Thoracic aorta (tissue), 2 donors: Measurements from ENCODE around the gene ST13. TPM values are rescaled to one million over a fixed set of nuclear protein-coding genes. Genes with fewer than 3 reads are reported as not detected.
"Not testable (repeated sequence)": the region's sequence is repeated elsewhere in the genome, so short reads cannot be mapped to it uniquely, and the experiment has no call there.

Experiments
- ATAC-seq: fragments of 150-250 bp; one replicate; pipeline ENCODE4 v1.8.0; 2017; ENCODE audit warnings: low read depth; ENCODE audit not compliant: insufficient number of reproducible peaks, low FRiP score
- DNase-seq: peaks from one replicate; pipeline ENCODE4 v3.0.0-alpha.2; 2020; ENCODE audit warnings: low spot score
- H3K27ac ChIP-seq, 2 donors: fragments of 200-600 bp; sonication (generic); 1 replicate in 1 of 2; 2 replicates in 1 of 2; pipeline ENCODE4 v1.5.1; 2016; ENCODE audit warnings: mild to moderate bottlenecking in 2 of 2, moderate library complexity in 2 of 2
- H3K27me3 ChIP-seq: fragments of 200-600 bp; sonication (generic); replicated peaks from 2 replicates; pipeline ENCODE4 v1.6.0; 2016; ENCODE audit warnings: mild to moderate bottlenecking; ENCODE audit not compliant: insufficient read depth
- H3K36me3 ChIP-seq: fragments of 200-600 bp; sonication (generic); one replicate; pipeline ENCODE4 v1.5.1; 2016
- H3K4me1 ChIP-seq, 2 donors: fragments of 200-600 bp; sonication (generic); 1 replicate in 1 of 2; 2 replicates in 1 of 2; pipeline versions ENCODE4 v1.5.1 to v1.6.0; 2016; ENCODE audit warnings: low read depth in 2 of 2, mild to moderate bottlenecking in 1 of 2; ENCODE audit not compliant: control insufficient read depth in 1 of 2
- H3K4me3 ChIP-seq: fragments of 200-600 bp; sonication (generic); 2 replicates; pipeline ENCODE4 v1.5.1; 2016; ENCODE audit warnings: mild to moderate bottlenecking
- H3K9me3 ChIP-seq: fragments of 200-600 bp; sonication (generic); 2 replicates; pipeline ENCODE4 v1.5.1; 2016
- total RNA-seq, 2 donors: library from RNA; depleted of rRNA; stranded (reverse); fragments of >200 nt; gene quantifications; one replicate each; pipeline versions ENCODE4 v1.1.0 to v1.2.3, GENCODE V29; 2016
- TF ChIP-seq, protein P1 (sequence below): fragments of 200-600 bp; sonication (generic); IDR thresholded peaks from one replicate; pipeline ENCODE4 v1.5.1; 2019; ENCODE audit warnings: antibody characterized with exemption

The ST13 gene
- total RNA-seq, 2 donors from 2014 or later, result 105 to 107 TPM

DNA sequence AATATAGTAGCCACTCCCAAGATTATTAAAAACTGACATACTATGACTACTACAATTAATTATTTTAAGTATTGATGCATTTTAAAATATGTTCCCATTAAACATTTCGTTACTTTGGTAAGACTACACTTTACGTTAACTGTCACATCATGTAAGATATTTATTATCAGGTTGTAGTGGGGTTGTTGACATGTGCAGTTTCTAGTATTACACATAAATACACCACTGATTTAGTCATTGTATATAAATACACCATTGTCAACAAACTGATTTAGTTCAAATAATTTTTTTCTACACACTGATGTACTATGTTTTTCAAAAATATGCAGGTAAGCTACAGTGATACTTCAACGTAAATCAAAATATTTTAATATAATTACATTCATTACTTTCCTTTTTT, 11.5 kb downstream of the ST13 start:
- Histone ChIP-seq H3K27ac (no peak overlapping the region), H3K4me3 (no peak overlapping the region), H3K27me3 (no peaks in the 10 kb centered on the region), H3K9me3 (no peaks in the 10 kb centered on the region), H3K4me1 (peaks cover 0 to 6% of the 10 kb centered on the region in 2 donors), H3K36me3 (peaks cover 38% of the 10 kb centered on the region)
- no peak for DNase-seq
- TF ChIP-seq, protein P1, sequence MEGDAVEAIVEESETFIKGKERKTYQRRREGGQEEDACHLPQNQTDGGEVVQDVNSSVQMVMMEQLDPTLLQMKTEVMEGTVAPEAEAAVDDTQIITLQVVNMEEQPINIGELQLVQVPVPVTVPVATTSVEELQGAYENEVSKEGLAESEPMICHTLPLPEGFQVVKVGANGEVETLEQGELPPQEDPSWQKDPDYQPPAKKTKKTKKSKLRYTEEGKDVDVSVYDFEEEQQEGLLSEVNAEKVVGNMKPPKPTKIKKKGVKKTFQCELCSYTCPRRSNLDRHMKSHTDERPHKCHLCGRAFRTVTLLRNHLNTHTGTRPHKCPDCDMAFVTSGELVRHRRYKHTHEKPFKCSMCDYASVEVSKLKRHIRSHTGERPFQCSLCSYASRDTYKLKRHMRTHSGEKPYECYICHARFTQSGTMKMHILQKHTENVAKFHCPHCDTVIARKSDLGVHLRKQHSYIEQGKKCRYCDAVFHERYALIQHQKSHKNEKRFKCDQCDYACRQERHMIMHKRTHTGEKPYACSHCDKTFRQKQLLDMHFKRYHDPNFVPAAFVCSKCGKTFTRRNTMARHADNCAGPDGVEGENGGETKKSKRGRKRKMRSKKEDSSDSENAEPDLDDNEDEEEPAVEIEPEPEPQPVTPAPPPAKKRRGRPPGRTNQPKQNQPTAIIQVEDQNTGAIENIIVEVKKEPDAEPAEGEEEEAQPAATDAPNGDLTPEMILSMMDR, result no peak
- no peak for ATAC-seq

DNA sequence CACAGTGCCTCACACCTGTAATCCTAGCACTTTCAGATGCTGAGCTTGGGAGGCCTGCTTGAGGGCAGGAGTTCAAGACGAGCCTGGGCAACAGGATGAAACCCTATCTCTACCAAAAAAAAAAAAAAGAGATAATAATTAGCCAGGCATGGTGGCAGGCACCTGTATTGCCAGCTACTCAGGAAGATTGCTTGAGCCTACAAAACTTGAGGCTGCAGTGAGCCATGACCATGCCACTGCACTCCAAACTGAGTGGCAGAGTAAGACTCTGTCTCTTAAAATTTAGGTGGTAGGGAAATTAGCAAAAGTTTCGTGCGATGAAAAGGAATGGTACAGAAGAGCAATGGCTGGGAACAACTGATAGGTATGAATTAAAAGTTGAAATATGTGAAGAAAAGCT, 18.0 kb downstream of the ST13 start:
- no peak for ATAC-seq

DNA sequence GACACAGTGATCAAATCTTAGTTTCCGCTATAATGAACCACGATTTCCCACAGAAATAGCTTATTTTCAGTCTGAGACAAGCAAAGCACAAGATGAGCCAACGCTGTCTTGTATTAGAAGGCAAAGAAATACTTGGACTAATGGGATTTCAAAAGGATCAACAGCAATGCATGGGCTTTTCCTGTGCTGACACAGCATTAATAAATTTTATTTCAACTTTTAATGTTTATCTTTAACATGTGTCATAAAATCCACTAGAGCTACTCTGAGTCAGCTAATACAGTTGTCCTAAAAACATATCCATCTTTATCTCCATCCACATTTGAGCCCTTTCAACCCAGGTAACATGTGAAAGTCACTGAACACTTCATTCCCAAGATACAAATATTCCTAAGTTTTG, 21.8 kb downstream of the ST13 start:
- H3K27me3 ChIP-seq, result no peaks in the 10 kb centered on the region
- TF ChIP-seq, protein P1, result no peak
- no peak for DNase-seq
- H3K9me3 ChIP-seq, result no peaks in the 10 kb centered on the region
- H3K4me3 ChIP-seq, result no peak overlapping the region
- no peaks in the 10 kb centered on the region for H3K4me1 ChIP-seq
- no peak for ATAC-seq
- H3K36me3 ChIP-seq, result peaks cover 65% of the 10 kb centered on the region
- no peak overlapping the region for H3K27ac ChIP-seq

More for the DNA sequence above, 18.0 kb downstream of the ST13 start:
- Histone ChIP-seq H3K4me3 (no peak overlapping the region), H3K27me3 (no peaks in the 10 kb centered on the region), H3K9me3 (no peaks in the 10 kb centered on the region), H3K36me3 (peaks cover 51% of the 10 kb centered on the region), H3K27ac (no peak overlapping the region), H3K4me1 (peaks cover 0 to 6% of the 10 kb centered on the region in 2 donors)
- TF ChIP-seq, protein P1, result no peak
- DNase-seq, result no peak

- Histone ChIP-seq H3K9me3 (no peaks in the 10 kb centered on the region), H3K27me3 (no peaks in the 10 kb centered on the region), H3K4me3 (no peak overlapping the region), H3K4me1 (no peaks in the 10 kb centered on the region), H3K36me3 (peaks cover 66% of the 10 kb centered on the region), H3K27ac (no peak overlapping the region)
- no peak for ATAC-seq
- DNase-seq, result no peak
- TF ChIP-seq, protein P1, result no peak
Observed at GRCh38 chr22:40829131-40829530, 27.3 kb downstream of the ST13 start.

GRCh38 chr22:40826984-40827741, 29.3 kb downstream of the ST13 start:
- Histone ChIP-seq H3K9me3 (no peaks in the 10 kb centered on the region), H3K4me3 (no peak overlapping the region), H3K4me1 (no peaks in the 10 kb centered on the region), H3K36me3 (peaks cover 50% of the 10 kb centered on the region), H3K27me3 (no peaks in the 10 kb centered on the region), H3K27ac (no peak overlapping the region)
- TF ChIP-seq, protein P1, result no peak
- DNase-seq, result no peak
- no peak for ATAC-seq

GRCh38 chr22:40826292-40826691, 30.1 kb downstream of the ST13 start:
- not testable (repeated sequence) for DNase-seq, H3K4me1 ChIP-seq, H3K4me3 ChIP-seq, H3K27me3 ChIP-seq, ATAC-seq, H3K9me3 ChIP-seq, H3K27ac ChIP-seq
- H3K36me3 ChIP-seq, result peaks cover 41% of the 10 kb centered on the region
